HepG2 (cell line): ENCODE data around the gene CFAP97. TPM values are rescaled to one million over a fixed set of nuclear protein-coding genes. Genes with fewer than 3 reads are reported as not detected.

ENCODE experiments used
- GATAD1 ChIP-seq: IDR thresholded peaks from 2 replicates; pipeline ENCODE4 v1.6.1; 2016; ENCODE audit warnings: missing genetic modification reagents, missing compliant biosample characterization
- HNRNPK ChIP-seq: fragments of 200-400 bp; formaldehyde crosslinking; IDR thresholded peaks from 2 replicates; pipeline ENCODE4 v1.6.1; 2018; ENCODE audit warnings: low read length, low read depth, moderate library complexity, mild to moderate bottlenecking; ENCODE audit not compliant: poor library complexity, severe bottlenecking
- MXD3 ChIP-seq: IDR thresholded peaks from 2 replicates; pipeline ENCODE4 v1.6.1; 2016; ENCODE audit warnings: mild to moderate bottlenecking, missing biosample characterization, missing genetic modification reagents
- SAP130 ChIP-seq: IDR thresholded peaks from 2 replicates; pipeline ENCODE4 v1.6.1; 2016; ENCODE audit warnings: low read depth
- STAT5B ChIP-seq: sonication (generic); formaldehyde crosslinking; IDR thresholded peaks from 2 replicates; pipeline ENCODE4 v1.4.0; 2020; ENCODE audit warnings: missing genetic modification reagents
- ZNF317 ChIP-seq: sonication (generic); formaldehyde crosslinking; IDR thresholded peaks from 2 replicates; pipeline ENCODE4 v1.5.0; 2020; ENCODE audit warnings: mild to moderate bottlenecking, missing genetic modification reagents
- ZNF337 ChIP-seq: sonication (generic); formaldehyde crosslinking; IDR thresholded peaks from 2 replicates; pipeline ENCODE4 v1.5.1; 2020; ENCODE audit warnings: missing genetic modification reagents, low read depth, mild to moderate bottlenecking, borderline replicate concordance
- ZNF557 ChIP-seq: sonication (generic); formaldehyde crosslinking; IDR thresholded peaks from 2 replicates; pipeline ENCODE4 v1.4.0; 2020; ENCODE audit warnings: missing genetic modification reagents
- ZNF577 ChIP-seq: sonication (generic); formaldehyde crosslinking; IDR thresholded peaks from 2 replicates; pipeline ENCODE4 v1.4.0; 2020; ENCODE audit warnings: mild to moderate bottlenecking, low read depth, missing genetic modification reagents, borderline replicate concordance
- ZNF709 ChIP-seq: sonication (generic); formaldehyde crosslinking; IDR thresholded peaks from 2 replicates; pipeline ENCODE4 v1.5.0; 2020; ENCODE audit warnings: mild to moderate bottlenecking, missing genetic modification reagents
- ZNF782 ChIP-seq: sonication (generic); formaldehyde crosslinking; IDR thresholded peaks from 2 replicates; pipeline ENCODE4 v1.4.0; 2020; ENCODE audit warnings: missing genetic modification reagents, mild to moderate bottlenecking, borderline replicate concordance
- polyA plus RNA-seq, 8 experiments: library from polyadenylated mRNA; depleted of rRNA in 3 of 8; stranded (reverse) in 7 of 8; unstranded in 1 of 8; fragments of >200 nt; fragmentation: Illumina TruSeq in 4 of 8; extraction: Trizol in 4 of 8; gene quantifications; 2 replicates each; pipeline versions ENCODE4 v1.2.1 to v1.2.3, GENCODE V29; 2011 to 2016; ENCODE audit warnings: low read depth in 4 of 8, missing spikeins in 1 of 8, mixed read lengths in 1 of 8; ENCODE audit not compliant: insufficient read depth in 1 of 8
- total RNA-seq, 5 experiments: library from RNA; depleted of rRNA; stranded (reverse); fragments of >200 nt; fragmentation: Illumina TruSeq; extraction: Trizol; gene quantifications; 2 replicates each; pipeline ENCODE4 v1.2.3, GENCODE V29; 2016; ENCODE audit warnings: low read depth in 1 of 5
- TF ChIP-seq, protein P1 (sequence below): sonication (generic); formaldehyde crosslinking; IDR thresholded peaks from 2 replicates; pipeline ENCODE4 v1.5.0; 2020; ENCODE audit warnings: mild to moderate bottlenecking, missing genetic modification reagents, moderate library complexity
- TF ChIP-seq, protein P2 (sequence below): sonication (generic); formaldehyde crosslinking; IDR thresholded peaks from 2 replicates; pipeline ENCODE4 v1.8.0; 2022; ENCODE audit warnings: mild to moderate bottlenecking, missing genetic modification reagents, borderline replicate concordance
- TF ChIP-seq, protein P3 (sequence below): sonication (generic); formaldehyde crosslinking; IDR thresholded peaks from 2 replicates; pipeline ENCODE4 v1.4.0; 2020; ENCODE audit warnings: missing genetic modification reagents
- TF ChIP-seq, protein P4 (sequence below): IDR thresholded peaks from 2 replicates; pipeline ENCODE4 v1.6.1; 2016; ENCODE audit warnings: low read depth, control low read depth
- TF ChIP-seq, protein P5 (sequence below): sonication (generic); formaldehyde crosslinking; IDR thresholded peaks from 2 replicates; pipeline ENCODE4 v1.4.0; 2020; ENCODE audit warnings: missing genetic modification reagents

CFAP97 gene
- total and polyA plus RNA-seq, 2 of the 13 experiments (the other 11 are each of a cell fraction or from before 2014, with no cell fraction given): 32.1 to 44.4 TPM

GRCh38 chr4:185142912-185143600 is 60.7 kb downstream of the CFAP97 start, which contains the start of gene SLC25A4 (continued):
- TF ChIP-seq ZNF577 (no peak), ZNF337 (CRISPR knock-in tag) (0 out of 2 replicates have a peak, but pooled peaks have one; percentile 37), MXD3 (CRISPR knock-in tag) (peak; percentile 93), ZNF782 (CRISPR knock-in tag) (peak; percentile 49; the same call in 1 of the 2 replicates), GATAD1 (CRISPR knock-in tag) (peak; percentile 82), ZNF557 (CRISPR knock-in tag) (no peak), ZNF317 (CRISPR knock-in tag) (no peak), SAP130 (CRISPR knock-in tag) (peak; percentile 86), STAT5B (CRISPR knock-in tag) (no peak; the same call in 1 of the 2 replicates), ZNF709 (peak; percentile 82; the same call in 1 of the 2 replicates), HNRNPK (peak; percentile 67)
- TF ChIP-seq, protein P1, sequence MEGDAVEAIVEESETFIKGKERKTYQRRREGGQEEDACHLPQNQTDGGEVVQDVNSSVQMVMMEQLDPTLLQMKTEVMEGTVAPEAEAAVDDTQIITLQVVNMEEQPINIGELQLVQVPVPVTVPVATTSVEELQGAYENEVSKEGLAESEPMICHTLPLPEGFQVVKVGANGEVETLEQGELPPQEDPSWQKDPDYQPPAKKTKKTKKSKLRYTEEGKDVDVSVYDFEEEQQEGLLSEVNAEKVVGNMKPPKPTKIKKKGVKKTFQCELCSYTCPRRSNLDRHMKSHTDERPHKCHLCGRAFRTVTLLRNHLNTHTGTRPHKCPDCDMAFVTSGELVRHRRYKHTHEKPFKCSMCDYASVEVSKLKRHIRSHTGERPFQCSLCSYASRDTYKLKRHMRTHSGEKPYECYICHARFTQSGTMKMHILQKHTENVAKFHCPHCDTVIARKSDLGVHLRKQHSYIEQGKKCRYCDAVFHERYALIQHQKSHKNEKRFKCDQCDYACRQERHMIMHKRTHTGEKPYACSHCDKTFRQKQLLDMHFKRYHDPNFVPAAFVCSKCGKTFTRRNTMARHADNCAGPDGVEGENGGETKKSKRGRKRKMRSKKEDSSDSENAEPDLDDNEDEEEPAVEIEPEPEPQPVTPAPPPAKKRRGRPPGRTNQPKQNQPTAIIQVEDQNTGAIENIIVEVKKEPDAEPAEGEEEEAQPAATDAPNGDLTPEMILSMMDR: peak; percentile 57; the same call in 1 of the 2 replicates
- TF ChIP-seq, protein P2, sequence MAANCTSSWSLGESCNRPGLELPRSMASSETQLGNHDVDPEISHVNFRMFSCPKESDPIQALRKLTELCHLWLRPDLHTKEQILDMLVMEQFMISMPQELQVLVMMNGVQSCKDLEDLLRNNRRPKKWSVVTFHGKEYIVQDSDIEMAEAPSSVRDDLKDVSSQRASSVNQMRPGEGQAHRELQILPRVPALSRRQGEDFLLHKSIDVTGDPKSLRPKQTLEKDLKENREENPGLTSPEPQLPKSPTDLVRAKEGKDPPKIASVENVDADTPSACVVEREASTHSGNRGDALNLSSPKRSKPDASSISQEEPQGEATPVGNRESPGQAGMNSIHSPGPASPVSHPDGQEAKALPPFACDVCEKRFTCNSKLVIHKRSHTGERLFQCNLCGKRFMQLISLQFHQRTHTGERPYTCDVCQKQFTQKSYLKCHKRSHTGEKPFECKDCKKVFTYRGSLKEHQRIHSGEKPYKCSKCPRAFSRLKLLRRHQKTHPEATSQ (CRISPR knock-in tag): peak; percentile 96; the same call in 1 of the 2 replicates
- TF ChIP-seq, protein P3, sequence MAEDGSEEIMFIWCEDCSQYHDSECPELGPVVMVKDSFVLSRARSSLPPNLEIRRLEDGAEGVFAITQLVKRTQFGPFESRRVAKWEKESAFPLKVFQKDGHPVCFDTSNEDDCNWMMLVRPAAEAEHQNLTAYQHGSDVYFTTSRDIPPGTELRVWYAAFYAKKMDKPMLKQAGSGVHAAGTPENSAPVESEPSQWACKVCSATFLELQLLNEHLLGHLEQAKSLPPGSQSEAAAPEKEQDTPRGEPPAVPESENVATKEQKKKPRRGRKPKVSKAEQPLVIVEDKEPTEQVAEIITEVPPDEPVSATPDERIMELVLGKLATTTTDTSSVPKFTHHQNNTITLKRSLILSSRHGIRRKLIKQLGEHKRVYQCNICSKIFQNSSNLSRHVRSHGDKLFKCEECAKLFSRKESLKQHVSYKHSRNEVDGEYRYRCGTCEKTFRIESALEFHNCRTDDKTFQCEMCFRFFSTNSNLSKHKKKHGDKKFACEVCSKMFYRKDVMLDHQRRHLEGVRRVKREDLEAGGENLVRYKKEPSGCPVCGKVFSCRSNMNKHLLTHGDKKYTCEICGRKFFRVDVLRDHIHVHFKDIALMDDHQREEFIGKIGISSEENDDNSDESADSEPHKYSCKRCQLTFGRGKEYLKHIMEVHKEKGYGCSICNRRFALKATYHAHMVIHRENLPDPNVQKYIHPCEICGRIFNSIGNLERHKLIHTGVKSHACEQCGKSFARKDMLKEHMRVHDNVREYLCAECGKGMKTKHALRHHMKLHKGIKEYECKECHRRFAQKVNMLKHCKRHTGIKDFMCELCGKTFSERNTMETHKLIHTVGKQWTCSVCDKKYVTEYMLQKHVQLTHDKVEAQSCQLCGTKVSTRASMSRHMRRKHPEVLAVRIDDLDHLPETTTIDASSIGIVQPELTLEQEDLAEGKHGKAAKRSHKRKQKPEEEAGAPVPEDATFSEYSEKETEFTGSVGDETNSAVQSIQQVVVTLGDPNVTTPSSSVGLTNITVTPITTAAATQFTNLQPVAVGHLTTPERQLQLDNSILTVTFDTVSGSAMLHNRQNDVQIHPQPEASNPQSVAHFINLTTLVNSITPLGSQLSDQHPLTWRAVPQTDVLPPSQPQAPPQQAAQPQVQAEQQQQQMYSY: 0 out of 2 replicates have a peak, but pooled peaks have one; percentile 28
- TF ChIP-seq, protein P4, sequence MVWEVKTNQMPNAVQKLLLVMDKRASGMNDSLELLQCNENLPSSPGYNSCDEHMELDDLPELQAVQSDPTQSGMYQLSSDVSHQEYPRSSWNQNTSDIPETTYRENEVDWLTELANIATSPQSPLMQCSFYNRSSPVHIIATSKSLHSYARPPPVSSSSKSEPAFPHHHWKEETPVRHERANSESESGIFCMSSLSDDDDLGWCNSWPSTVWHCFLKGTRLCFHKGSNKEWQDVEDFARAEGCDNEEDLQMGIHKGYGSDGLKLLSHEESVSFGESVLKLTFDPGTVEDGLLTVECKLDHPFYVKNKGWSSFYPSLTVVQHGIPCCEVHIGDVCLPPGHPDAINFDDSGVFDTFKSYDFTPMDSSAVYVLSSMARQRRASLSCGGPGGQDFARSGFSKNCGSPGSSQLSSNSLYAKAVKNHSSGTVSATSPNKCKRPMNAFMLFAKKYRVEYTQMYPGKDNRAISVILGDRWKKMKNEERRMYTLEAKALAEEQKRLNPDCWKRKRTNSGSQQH: peak; percentile 42; the same call in 1 of the 2 replicates
- TF ChIP-seq, protein P5, sequence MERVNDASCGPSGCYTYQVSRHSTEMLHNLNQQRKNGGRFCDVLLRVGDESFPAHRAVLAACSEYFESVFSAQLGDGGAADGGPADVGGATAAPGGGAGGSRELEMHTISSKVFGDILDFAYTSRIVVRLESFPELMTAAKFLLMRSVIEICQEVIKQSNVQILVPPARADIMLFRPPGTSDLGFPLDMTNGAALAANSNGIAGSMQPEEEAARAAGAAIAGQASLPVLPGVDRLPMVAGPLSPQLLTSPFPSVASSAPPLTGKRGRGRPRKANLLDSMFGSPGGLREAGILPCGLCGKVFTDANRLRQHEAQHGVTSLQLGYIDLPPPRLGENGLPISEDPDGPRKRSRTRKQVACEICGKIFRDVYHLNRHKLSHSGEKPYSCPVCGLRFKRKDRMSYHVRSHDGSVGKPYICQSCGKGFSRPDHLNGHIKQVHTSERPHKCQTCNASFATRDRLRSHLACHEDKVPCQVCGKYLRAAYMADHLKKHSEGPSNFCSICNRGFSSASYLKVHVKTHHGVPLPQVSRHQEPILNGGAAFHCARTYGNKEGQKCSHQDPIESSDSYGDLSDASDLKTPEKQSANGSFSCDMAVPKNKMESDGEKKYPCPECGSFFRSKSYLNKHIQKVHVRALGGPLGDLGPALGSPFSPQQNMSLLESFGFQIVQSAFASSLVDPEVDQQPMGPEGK (CRISPR knock-in tag): peak; percentile 92
